H9 (cell line): ENCODE data around the gene DUSP1. TPM values are rescaled to one million over a fixed set of nuclear protein-coding genes. Genes with fewer than 3 reads are reported as not detected.

Experiments
- DNase-seq: peaks from one replicate; pipeline ENCODE4 v3.0.0-alpha.2; 2017
- H2AFZ ChIP-seq: one replicate; pipeline ENCODE4 v1.6.1; 2013; ENCODE audit warnings: mild to moderate bottlenecking, low read length, control low read depth, moderate library complexity
- H2AK5ac ChIP-seq: 2 replicates; pipeline ENCODE4 v1.6.1; 2013; ENCODE audit warnings: low read length, control low read depth, mixed read lengths; ENCODE audit not compliant: insufficient read length
- H2BK120ac ChIP-seq: one replicate; pipeline ENCODE4 v1.6.1; 2013; ENCODE audit warnings: low read depth, mild to moderate bottlenecking, low read length, control low read depth, inconsistent platforms; ENCODE audit not compliant: poor library complexity, severe bottlenecking
- H2BK12ac ChIP-seq: 2 replicates; pipeline ENCODE4 v1.6.1; 2013; ENCODE audit warnings: low read length, control low read depth, mixed read lengths, low read depth; ENCODE audit not compliant: insufficient read length
- H2BK15ac ChIP-seq: 2 replicates; pipeline ENCODE4 v1.6.1; 2013; ENCODE audit warnings: low read depth, low read length, control low read depth
- H2BK20ac ChIP-seq: one replicate; pipeline ENCODE4 v1.6.1; 2013; ENCODE audit warnings: low read depth, mild to moderate bottlenecking, low read length, control low read depth, inconsistent platforms; ENCODE audit not compliant: poor library complexity, severe bottlenecking
- H2BK5ac ChIP-seq: 2 replicates; pipeline ENCODE4 v1.6.1; 2013; ENCODE audit warnings: low read length, control low read depth, mixed read lengths; ENCODE audit not compliant: insufficient read length
- H3K14ac ChIP-seq: 2 replicates; pipeline ENCODE4 v1.6.1; 2013; ENCODE audit warnings: low read length, control low read depth; ENCODE audit not compliant: insufficient read depth
- H3K18ac ChIP-seq: 2 replicates; pipeline ENCODE4 v1.6.1; 2013; ENCODE audit warnings: low read depth, mild to moderate bottlenecking, mixed read lengths, low read length, control low read depth; ENCODE audit not compliant: insufficient read length
- H3K23ac ChIP-seq: 2 replicates; pipeline ENCODE4 v1.6.1; 2013; ENCODE audit warnings: low read length, control low read depth, mixed read lengths, low read depth; ENCODE audit not compliant: insufficient read length
- H3K23me2 ChIP-seq: 2 replicates; pipeline ENCODE4 v1.6.1; 2013; ENCODE audit warnings: low read depth, mild to moderate bottlenecking, mixed read lengths, low read length, control low read depth; ENCODE audit not compliant: insufficient read length, poor library complexity, severe bottlenecking
- H3K27ac ChIP-seq: 2 replicates; pipeline ENCODE4 v1.5.1; 2013; ENCODE audit warnings: low read length, control low read depth, mixed read lengths, low read depth; ENCODE audit not compliant: insufficient read length
- H3K27me3 ChIP-seq: 2 replicates; pipeline ENCODE4 v1.6.1; 2013; ENCODE audit warnings: low read length, control low read depth, inconsistent platforms; ENCODE audit not compliant: insufficient read depth
- H3K4ac ChIP-seq: 2 replicates; pipeline ENCODE4 v1.6.1; 2013; ENCODE audit warnings: low read depth, mild to moderate bottlenecking, control low read depth, inconsistent platforms, low read length, moderate library complexity
- H3K4me1 ChIP-seq: 2 replicates; pipeline ENCODE4 v1.6.1; 2013; ENCODE audit warnings: low read length, control low read depth, inconsistent platforms; ENCODE audit not compliant: insufficient read depth
- H3K4me2 ChIP-seq: 2 replicates; pipeline ENCODE4 v1.6.1; 2013; ENCODE audit warnings: low read length, control low read depth, mixed read lengths; ENCODE audit not compliant: insufficient read length, insufficient read depth
- H3K56ac ChIP-seq: 2 replicates; pipeline ENCODE4 v1.6.1; 2013; ENCODE audit warnings: low read depth, mild to moderate bottlenecking, mixed read lengths, low read length, control low read depth; ENCODE audit not compliant: insufficient read length
- H3K79me1 ChIP-seq: 2 replicates; pipeline ENCODE4 v1.6.1; 2013; ENCODE audit warnings: low read depth, mild to moderate bottlenecking, moderate library complexity, low read length, control low read depth, inconsistent platforms; ENCODE audit not compliant: insufficient read depth, poor library complexity, severe bottlenecking
- H3K79me2 ChIP-seq: 2 replicates; pipeline ENCODE4 v1.6.1; 2013; ENCODE audit warnings: low read length, control low read depth, inconsistent platforms; ENCODE audit not compliant: insufficient read depth
- H3K9ac ChIP-seq: 2 replicates; pipeline ENCODE4 v1.6.1; 2013; ENCODE audit warnings: low read length, control low read depth, mixed read lengths; ENCODE audit not compliant: insufficient read length; ENCODE audit errors: extremely low read depth
- H3K9me3 ChIP-seq: one replicate; pipeline ENCODE4 v1.6.1; 2013; ENCODE audit warnings: low read depth, low read length, inconsistent platforms; ENCODE audit not compliant: control insufficient read depth
- H3T11ph ChIP-seq: one replicate; pipeline ENCODE4 v1.6.1; 2013; ENCODE audit warnings: mild to moderate bottlenecking, low read length, control low read depth, inconsistent platforms
- H4K20me1 ChIP-seq: one replicate; pipeline ENCODE4 v1.6.1; 2013; ENCODE audit not compliant: control insufficient read depth, insufficient read length, insufficient read depth
- H4K5ac ChIP-seq: 2 replicates; pipeline ENCODE4 v1.6.1; 2013; ENCODE audit warnings: low read depth, mild to moderate bottlenecking, mixed read lengths, low read length, control low read depth; ENCODE audit not compliant: insufficient read length
- H4K8ac ChIP-seq: replicated peaks from 2 replicates; pipeline ENCODE4 v1.6.1; 2013; ENCODE audit warnings: low read length, control low read depth, mixed read lengths, low read depth; ENCODE audit not compliant: insufficient read length
- H4K91ac ChIP-seq: 2 replicates; pipeline ENCODE4 v1.6.1; 2013; ENCODE audit warnings: low read depth, mild to moderate bottlenecking, moderate library complexity, mixed read lengths, low read length, control low read depth; ENCODE audit not compliant: insufficient read length
- H3K27ac Mint-ChIP-seq, 3 experiments: 2 replicates in 2 of 3; 3 replicates in 1 of 3; pipeline ENCODE4 v1.8.0; 2020 to 2021; ENCODE audit warnings: mixed read lengths in 3 of 3, mild to moderate bottlenecking in 1 of 3, moderate library complexity in 1 of 3
- H3K27me3 Mint-ChIP-seq: 2 replicates; pipeline ENCODE4 v1.8.0; 2021; ENCODE audit warnings: low read depth, mild to moderate bottlenecking, moderate library complexity, mixed read lengths
- H3K36me3 Mint-ChIP-seq, 3 experiments: 2 replicates in 2 of 3; 3 replicates in 1 of 3; pipeline ENCODE4 v1.8.0; 2020 to 2021; ENCODE audit warnings: low read depth in 3 of 3, mixed read lengths in 3 of 3; ENCODE audit not compliant: insufficient read depth in 1 of 3
- H3K4me1 Mint-ChIP-seq, 2 experiments: 2 replicates each; pipeline ENCODE4 v1.8.0; 2020; ENCODE audit warnings: mixed read lengths in 2 of 2
- H3K4me3 Mint-ChIP-seq, 2 experiments: 2 replicates in 1 of 2; 3 replicates in 1 of 2; pipeline ENCODE4 v1.8.0; 2020 to 2021; ENCODE audit warnings: mild to moderate bottlenecking in 2 of 2, mixed read lengths in 2 of 2, moderate library complexity in 1 of 2
- H3K9me3 Mint-ChIP-seq, 2 experiments: 2 replicates in 1 of 2; 3 replicates in 1 of 2; pipeline ENCODE4 v1.8.0; 2020; ENCODE audit warnings: mild to moderate bottlenecking in 2 of 2, mixed read lengths in 2 of 2, moderate library complexity in 1 of 2
- CTCF ChIP-seq: fragments of 200-600 bp; sonication (generic); conservative IDR thresholded peaks from 3 replicates; pipeline ENCODE4 v1.8.0; 2021; ENCODE audit warnings: antibody characterized with exemption, mild to moderate bottlenecking
- WGBS: extraction: QIAGEN DNeasy Blood & Tissue Kit; methylation state at CpG from one replicate; pipeline ENCODE4 v1.1.7; 2013; ENCODE audit warnings: missing lambda C conversion rate, low lambda C conversion rate, mixed read lengths; ENCODE audit not compliant: insufficient read length; ENCODE audit errors: extremely low coverage; 5-methylcytosine and 5-hydroxymethylcytosine counted together
- total RNA-seq: library from RNA; stranded (reverse); gene quantifications from 2 replicates; pipeline ENCODE4 v1.2.1, GENCODE V29; 2021

DUSP1 gene
- total RNA-seq, 1 experiment from 2014 or later, result 10.9 TPM

GRCh38 chr5:172817664-172818063, 46.7 kb upstream of the DUSP1 start:
- Histone ChIP-seq H2BK20ac (no peak overlapping the region), H3K14ac (no peak overlapping the region; the same call in 1 of the 2 replicates), H3K27me3 (no peaks in the 10 kb centered on the region), H3K4ac (no peak overlapping the region), H2BK120ac (no peak overlapping the region), H3T11ph (no peak overlapping the region), H4K5ac (no peak overlapping the region), H3K9ac (no peak overlapping the region), H3K23me2 (no peaks in the 10 kb centered on the region), H3K18ac (no peak overlapping the region), H2BK12ac (no peak overlapping the region), H3K4me2 (no peak overlapping the region), H4K91ac (no peak overlapping the region), H3K23ac (no peak overlapping the region), H4K8ac (no peak overlapping the region), H2AFZ (no peak overlapping the region), H3K27ac (no peak overlapping the region), H2BK15ac (no peak overlapping the region), H3K4me1 (no peaks in the 10 kb centered on the region), H2AK5ac (no peak overlapping the region), H3K9me3 (no peaks in the 10 kb centered on the region), H3K56ac (no peak overlapping the region), H4K20me1 (no peaks in the 10 kb centered on the region), H3K79me1 (no peaks in the 10 kb centered on the region), H3K79me2 (no peaks in the 10 kb centered on the region), H2BK5ac (no peak overlapping the region)
- TF ChIP-seq CTCF, result no peak
- H3K4me3 Mint-ChIP-seq, result no peak overlapping the region
- no peak overlapping the region for H3K27ac Mint-ChIP-seq
- peaks cover 14 to 23% of the 10 kb centered on the region in 2 experiments for H3K4me1 Mint-ChIP-seq
- no peak for DNase-seq
- H3K36me3 Mint-ChIP-seq, result no peaks in the 10 kb centered on the region
- no CpG with 5 or more reads among the region's 7 CpGs for WGBS
- no peaks in the 10 kb centered on the region for H3K9me3 Mint-ChIP-seq
- H3K27me3 Mint-ChIP-seq, result peaks cover 42% of the 10 kb centered on the region
